IPS DF 4.7 (cell line): ENCODE results near the gene RNF6.

Source experiments
- DNase-seq: peaks from one replicate; pipeline ENCODE4 v3.0.0-alpha.2; 2013; ENCODE audit warnings: low spot score; ENCODE audit errors: extremely low read depth

Gene RNF6

DNA sequence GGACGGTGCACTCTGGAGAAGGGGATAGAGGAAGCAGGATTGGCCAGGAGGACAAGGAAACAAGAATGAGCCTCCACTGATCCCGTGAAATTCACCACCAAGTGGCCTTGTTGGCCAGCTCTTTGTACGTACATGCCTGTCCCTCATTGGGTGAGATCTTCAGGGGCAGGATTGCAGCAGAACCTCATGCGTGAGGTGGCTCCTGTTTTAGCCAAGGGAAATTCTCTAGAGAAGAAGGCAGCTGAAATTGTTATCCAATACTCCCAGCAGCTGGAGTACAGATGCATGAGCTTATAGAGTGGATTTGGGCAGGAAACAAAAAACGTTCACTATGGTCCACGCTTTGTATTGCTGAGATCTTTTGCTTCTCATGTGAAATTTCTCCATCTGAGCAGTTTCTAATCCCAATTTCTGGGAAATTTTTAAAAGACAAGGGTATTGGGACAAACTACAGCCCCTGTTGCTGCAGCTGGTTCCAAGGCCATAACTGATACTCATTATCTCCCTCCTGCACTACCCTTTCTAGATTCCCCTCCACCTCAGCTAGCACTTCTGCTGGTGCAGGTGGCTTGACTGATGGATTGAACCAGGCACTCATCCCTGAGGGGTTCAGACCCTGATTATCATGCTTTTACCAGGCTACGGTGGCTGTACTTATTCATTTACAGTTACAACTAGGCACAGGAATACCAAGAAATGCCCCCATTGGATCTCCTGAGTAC lies 3.9 kb upstream of the RNF6 start:
- DNase-seq: no peak

DNA sequence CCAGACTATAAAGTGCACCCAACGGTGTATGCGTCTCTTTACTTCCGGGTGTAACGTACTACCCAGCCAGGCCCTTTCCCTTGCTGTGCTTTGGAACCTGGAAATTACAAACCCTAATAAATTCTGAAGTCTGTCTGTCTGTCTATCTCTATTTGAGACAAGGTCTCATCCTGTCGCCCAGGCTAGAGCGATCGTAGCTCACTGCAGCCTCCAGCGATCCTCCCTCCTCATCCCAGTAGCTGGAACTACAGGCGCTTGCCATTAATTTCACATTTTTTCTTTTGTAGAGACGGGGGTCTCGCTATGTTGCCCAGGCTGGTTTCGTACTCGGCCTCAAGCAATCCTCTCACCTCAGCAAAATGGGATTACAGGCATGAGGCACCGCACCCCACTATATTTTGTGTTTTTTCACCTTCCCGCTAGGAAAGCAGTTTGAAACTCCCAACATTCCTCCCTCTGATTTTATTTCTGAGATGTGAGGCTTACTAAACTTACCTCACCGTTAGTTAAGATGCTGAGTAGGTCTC lies 469 bp upstream of the RNF6 start:
- DNase-seq: no peak

DNA sequence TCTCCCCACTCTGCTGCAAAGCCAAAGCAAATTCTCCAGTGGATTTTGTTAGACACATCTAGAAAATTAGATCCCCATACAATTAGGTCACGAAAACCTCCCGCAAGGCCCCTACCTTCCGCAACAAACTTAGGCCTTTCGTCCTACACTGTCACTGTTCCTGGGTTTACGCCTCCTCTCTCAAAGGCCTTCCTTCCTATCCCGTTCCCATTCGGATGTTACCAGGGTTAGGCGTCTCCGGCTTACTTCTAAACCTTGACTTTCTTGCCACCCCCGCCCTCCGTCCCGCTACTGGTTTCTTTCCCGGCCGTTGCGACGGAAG lies 754 bp downstream of the RNF6 start:
- DNase-seq: no peak

DNA sequence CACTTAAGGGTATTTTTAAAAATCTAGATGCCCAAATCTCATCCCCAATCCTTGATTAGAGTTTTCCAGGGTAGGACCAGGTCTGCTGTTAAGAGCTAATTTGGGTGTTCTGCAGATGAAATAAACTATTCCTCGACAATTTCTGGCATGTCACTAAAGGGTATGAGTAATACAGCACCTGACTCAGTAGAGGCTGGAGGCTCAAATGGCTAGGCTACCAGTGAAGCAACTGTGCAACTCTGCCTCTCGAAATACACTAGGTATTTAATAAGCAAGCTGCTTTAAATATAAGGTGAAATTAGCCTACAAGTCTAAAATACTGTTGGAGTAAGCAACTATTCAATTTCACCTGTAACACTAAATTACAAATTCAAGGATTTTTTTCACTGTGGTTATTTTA lies 1.5 kb downstream of the RNF6 start:
- no peak for DNase-seq

DNA sequence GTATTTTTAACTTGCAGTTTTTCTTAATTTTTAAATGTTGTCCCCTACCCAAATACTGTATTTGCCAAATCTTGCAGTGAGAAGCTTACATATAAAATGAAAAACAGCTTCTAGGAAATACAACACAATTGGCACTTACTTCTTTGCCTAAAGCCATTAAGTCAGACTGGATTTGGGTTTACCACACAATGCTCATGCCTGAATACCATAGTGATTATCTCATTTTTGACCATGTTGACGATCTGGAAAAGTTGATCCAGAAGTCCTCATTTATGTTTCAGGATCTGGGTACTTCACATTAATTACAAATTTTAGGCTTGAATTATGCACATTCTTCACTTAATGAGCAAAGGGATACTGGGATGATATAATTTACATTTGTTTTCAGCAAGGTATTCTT lies 2.4 kb downstream of the RNF6 start:
- no peak for DNase-seq

DNA sequence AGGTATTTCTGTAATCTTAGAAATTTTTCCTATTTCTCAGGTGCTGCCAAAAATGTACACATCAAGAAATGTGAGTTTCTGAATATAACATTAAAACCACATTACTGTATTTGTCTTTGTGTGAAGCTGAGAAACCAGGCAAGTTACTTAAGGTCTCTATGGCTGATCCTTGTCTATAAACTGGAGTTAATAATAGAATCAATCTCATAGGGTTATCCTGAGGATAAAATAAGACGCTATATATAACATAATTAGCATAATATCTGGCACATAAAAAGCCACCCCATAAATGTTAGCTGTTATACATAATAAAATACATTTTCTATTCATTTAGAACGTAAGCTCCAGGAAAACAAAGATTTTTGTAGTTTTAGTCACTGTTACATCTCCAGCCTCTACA lies 6.1 kb downstream of the RNF6 start:
- no peak for DNase-seq

DNA sequence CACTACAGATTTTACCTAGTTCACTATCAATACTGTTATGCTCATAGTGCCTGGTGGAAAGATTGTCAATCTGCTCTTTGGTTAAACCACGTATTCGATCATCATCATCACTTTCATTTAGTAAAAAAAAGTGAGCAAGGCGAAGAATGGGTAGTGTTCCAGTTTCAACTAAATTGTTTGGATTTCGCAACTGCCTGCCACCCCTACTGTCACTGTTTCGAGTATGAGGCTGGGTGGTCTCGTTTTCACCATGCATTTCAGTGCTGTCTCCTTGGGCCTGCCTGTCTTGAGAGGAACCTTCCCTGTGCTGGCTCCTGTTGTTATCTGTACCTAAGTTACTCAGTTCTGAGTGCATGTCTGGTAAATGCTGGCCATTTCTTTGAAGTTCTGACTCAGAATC lies 8.1 kb downstream of the RNF6 start:
- no peak for DNase-seq

DNA sequence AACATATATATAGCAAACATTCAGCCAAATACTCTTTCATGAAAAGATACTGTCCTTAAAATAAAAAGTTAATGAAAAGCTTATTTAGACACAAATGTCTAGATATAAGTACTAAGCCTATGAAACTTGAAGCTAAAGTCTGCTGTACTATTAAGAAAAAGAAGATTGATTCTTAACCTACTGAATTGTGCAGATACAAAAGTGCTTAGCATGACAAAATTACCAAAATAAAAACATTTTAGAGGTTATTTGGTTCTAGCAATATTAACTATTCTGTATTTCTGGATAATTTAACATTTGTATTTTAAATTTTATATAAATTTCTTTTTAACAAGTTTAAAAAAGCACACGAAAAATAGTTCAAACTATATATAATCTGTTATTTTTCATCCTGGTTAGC lies 8.8 kb downstream of the RNF6 start:
- DNase-seq: no peak

DNA sequence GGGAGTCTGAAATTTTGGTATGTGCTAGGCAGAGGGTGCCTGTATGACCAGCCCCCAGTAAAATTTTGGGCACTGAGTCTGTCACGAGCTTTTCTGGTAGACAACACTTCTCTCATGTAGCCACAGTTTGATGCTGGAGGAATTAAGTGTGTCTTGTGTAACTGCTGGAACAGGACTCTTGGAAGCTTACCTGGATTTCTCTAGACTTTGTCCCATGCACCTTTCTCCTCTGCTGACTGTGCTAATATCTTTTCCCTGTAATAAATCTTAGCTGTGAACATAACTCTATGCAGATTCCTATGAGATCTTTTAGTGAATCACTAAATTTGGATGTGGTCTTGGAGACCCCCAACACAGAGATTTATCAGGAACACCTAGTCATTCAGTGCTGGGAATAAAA lies 13.8 kb downstream of the RNF6 start:
- DNase-seq: no peak

DNA sequence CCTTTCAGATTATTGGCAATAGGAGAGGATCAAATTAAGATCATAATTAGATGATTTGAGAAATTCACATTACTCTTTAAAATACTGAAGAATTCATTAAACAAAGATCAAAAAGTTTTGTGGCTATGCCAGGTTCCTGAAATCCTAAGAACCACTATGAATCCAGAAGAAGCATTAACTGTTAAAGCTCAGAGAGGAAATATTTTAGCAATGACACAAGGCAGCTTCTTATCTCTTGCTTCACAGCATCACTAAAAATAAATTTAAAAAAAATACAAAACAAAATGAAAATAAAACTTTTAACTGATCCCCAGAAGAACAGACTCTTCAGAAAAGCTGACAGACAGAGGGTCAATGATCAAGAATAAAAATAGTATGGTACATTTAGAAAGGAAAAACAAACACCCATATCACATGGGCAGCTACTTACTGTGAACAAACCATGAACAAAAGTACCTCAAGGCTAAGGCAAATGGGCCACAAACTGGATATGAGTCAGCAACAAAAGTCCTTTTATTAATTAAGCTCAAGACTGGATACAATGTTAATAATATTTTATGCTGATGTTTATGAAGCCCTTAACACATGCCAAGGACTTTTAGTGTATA lies 19.6 kb downstream of the RNF6 start:
- DNase-seq: no peak

DNA sequence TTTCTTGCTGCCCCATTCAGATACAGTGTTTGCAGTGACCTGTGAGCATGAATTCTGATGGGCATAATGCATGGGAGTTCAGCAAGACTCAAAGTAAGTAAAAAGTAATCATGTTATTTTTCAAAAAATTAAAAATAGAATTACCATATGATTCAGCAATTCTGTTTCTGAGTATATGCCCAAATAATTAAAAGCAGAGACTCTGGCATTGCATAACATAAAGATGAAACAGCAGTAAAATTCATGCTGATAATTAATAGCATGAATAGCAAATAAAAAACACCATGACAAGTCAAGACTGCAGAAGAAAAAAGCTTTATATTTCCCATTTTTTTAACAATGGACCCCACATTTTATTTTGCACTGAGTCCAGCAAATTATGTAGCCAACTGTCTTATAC lies 21.3 kb downstream of the RNF6 start:
- DNase-seq: no peak

DNA sequence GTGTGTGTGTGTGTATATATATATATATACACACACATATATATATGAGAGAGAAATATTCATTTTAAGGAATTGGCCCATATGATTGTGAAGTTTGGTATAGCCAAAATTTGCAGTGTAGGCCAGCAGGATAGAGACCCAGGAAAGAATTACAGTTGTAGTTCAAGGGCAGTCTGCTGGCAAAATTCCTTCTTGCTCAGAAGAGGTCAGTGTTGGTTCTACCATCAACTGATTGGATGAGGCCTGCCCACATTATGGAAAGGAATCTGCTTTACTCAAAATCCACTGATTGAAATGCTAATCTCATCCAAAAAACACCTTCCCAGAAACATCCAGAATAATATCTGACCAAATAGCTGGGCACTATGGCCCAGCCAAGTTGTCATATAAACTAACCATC lies 24.0 kb downstream of the RNF6 start:
- DNase-seq: no peak

DNA sequence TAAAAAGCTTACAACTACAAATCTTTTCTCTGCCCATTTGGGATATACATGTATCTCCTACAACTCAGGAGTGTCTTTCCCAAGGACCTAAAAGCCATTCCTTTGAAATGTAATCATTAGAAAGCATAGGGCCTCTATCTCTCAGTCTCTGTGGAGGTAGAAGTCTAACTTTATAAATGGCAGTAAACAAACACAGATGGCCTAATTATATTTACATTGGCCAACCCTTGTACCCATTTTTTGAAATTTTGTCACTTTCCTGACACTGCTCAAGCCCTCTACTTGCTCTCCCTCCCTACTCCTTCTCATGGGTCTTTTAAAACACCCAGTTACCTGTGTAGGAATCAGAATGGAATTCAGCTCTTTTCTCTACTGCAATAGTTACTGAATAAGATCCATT lies 24.8 kb downstream of the RNF6 start:
- DNase-seq: no peak

DNA sequence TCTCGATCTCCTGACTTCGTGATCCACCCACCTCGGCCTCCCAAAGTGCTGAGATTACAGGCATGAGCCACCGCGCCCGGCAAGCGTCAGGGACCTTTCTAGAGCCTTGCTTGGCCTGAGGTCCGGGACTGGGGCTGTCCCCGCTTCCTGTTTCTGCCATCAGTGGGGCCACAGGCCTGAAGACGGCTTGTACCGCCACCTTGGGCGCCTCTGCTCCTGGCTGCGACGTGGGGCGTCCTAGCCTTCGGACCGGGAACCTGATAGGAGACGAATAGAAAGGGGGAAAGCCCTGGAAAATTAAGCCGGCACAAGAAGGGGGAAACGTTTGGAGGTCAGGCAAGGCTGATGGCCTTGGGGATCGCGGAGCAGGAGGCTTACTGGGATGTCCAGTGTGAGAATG lies 35.1 kb downstream of the RNF6 start:
- DNase-seq: no peak

DNA sequence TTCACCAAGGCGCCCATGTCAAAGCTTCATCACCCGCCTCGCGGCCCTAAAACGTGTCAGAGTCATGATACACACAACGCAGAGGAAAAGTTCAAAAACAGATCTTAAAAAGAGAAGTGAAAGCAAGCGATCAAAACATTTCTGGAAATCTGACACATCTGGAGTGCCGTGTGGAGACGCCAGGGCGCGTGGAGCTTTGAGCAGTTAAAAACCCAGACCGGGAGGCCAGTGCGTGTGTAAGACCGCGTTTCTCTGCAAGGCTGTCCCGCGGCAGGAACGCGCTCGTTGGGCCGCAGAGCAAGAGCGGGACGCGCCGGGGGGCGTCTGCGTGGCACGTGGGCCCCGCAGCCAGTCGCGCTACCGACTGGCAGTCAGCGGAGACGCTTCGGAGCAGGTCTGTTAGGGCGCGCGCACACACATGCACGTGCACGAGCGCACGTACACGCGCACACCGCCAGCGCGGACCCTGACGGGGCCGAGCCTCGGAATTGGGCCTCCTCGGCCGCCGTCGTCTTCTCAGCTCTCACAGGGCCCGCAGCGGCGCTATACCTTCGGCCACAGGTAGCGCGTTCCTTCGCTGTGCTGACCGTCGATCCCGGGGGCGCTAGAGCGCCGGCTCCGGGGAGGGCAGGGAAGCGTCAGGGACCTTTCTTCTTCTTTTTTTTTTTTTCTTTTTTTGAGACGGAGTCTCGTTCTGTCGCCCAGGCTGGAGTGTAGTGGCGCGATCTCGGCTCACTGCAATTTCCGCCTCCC lies 35.8 kb downstream of the RNF6 start:
- DNase-seq: peak; percentile 84

DNA sequence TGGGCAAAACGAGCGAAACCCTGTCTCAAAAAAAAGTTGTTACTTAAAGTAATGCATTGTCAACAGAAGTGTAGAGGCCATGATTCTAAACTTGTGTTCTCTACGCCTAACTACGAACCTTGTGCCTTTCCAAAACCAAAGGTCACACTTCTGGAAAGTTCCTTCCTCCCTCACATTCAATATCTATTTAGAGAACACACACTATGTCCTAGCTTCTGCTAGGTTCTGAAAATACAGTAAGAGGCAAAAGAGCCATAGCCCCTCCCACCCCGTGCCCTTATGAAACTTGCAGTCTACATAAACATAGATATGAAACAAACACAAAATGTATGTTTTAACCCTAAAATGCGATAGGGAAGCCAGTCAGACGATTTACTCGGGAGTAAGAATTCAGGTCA lies 36.4 kb downstream of the RNF6 start:
- DNase-seq: no peak

DNA sequence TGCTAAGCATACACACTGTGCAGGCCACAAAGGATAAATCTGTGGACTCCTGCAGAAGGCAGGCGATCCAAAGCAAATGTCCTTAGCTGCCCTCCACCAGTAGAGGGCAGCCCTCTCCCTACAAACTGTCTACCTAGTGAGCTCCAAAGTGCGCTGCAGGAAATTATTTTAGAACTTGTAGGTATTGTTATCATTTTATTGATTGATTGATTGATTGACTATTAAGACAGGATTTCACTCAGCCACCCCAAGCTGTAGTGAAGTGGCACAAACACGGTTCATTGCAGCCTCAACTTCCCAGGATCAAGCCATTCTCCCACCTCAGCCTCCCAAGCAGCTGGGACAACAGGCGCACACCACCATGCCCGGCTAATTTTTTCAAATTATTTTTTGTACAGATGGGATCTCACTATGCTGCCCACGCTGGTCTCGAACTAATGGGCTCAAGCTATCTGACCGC lies 37.3 kb downstream of the RNF6 start:
- no peak for DNase-seq

DNA sequence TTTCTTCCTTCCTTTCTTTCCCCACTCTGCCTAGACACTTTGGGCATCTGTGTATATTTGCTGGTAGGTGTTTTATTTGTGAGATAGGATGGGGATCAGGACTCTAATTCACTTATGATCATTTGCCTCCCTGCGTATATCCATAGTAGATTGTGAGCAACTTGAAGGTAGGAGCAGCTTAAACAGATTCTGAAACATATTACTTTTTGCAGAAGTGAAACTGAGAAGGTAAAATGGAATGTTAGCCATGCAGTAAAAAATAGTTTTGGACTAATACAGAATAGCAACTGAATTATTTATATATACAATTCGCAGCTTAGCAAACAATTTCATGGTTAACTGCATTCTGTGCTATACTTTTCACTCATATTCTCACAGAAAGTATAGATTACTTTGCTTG lies 38.7 kb downstream of the RNF6 start:
- no peak for DNase-seq

DNA sequence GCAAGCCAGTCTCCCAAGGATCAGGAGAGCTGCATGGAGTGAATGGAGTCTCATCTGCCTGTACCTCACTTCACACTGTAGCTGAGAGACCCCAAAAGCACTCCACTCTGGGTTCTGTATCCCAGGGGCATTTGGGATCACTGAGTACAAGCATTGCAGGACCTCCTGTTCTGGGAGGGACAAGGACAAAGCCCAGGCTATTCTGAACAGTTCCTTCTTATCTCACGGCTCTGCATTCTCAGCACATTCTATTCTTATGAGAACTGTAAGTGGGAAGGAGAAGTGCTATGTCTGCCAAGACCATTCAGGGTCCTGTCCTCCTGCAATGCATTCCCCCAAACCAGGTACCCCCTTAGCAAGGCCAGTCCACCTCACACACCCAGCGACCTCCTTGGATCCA lies 42.8 kb downstream of the RNF6 start:
- DNase-seq: no peak

DNA sequence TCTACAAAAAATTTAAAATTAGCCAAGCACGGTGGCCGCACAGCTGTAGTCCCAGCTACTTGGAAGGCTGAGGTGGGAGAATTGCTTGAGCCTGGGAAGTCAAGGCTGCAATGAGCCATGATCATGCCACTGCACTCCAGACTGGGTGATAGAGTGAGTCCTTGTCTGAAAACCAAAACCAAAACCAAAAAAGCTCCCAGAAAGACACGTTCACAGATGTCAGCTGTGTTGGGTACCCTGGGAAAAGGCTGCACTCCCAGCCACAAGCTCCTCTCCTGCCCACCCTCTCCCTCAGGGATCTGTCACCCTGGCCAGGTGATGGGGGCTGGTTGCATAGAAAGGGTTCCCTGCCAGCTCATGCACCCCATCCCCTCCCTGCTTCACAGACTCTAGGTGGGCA lies 53.3 kb downstream of the RNF6 start:
- no peak for DNase-seq

DNA sequence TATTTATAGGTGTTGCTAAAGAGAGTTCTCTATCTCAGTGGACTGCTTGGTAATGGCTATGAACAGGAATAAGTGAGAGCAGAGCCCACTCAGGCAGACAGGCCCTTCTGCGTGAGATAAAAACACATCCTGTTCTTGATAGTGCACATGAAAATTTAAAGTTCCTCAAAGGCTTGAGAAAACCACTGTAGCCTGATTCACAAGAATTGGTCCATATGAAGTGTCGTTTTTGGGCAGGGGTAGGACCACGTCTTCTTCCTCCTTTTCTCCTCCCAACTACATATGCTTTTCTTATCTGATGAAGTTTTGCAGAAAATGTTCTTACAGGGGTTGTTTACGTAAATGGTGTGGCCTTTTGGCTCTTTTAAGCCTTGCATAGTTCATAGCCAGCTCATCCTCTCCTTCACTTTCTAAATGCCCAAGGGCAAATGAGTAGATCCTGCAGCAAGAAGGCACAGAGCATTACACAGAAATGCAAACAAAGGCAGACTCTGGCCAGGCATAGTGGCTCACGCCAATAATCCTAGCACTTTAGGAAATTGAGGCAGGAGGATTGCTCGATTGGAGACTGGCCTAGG lies 53.8 kb downstream of the RNF6 start:
- DNase-seq: no peak

DNA sequence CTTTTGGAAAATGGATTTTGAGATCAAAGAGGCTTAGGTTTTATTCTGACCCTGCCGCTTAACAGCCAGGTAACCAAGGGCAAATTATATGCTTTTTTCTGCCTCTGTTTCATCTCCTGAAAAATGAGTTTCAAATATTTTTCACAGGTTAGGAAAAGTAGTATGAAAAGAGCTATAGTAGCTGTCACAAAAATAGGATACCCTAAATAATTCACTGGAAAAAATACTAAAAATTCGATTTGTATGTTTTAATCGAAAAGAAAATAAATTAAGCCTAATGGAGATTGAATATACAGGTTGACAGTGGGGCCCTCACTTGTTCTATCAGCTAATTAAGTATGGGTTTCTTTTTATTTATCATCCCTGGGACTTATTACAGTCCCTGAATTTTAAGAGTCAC lies 58.3 kb downstream of the RNF6 start:
- DNase-seq: no peak
